ENCODE measurements around the gene PRTFDC1.

PRTFDC1 gene

DNA sequence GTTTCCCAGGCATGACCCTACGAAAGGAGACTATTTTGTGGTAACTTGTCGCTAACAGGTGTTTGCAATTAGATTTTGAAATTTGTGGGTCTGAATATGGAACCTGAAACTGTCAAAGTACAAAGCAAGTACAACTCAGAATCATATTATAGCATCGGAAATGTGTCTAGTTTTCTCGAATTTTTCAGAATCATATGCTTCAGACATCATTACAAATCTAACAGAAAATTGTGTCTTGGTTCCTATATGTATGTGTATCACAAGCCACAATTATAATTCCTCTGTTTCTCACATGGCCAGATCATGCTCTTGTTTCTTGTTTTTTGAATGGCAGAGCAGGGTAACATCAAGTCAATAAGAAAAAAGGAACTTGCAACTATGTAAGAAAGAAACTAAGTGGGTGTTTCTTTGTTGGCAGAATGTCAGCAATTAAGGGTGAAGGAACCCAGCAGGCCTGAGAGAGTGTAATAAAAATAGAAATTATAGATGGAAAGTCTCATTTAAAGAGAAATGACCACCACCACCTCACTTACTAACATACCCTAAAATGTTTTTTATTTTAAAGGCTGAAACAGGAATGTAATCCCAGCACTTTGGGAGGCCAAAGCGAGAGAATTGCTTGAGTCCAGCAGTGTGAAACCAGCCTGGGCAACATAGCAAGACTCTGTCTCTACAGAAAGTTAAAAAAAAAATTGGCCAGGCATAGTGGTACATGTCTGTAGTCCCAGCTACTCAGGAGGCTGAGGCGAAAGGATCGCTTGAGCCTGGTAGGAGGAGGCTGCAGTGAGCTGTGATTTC is 51.3 kb downstream of the PRTFDC1 start:
- peak; percentile 60 for DNase-seq (ENCODE audit: low spot score)
- TF ChIP-seq, protein P1, sequence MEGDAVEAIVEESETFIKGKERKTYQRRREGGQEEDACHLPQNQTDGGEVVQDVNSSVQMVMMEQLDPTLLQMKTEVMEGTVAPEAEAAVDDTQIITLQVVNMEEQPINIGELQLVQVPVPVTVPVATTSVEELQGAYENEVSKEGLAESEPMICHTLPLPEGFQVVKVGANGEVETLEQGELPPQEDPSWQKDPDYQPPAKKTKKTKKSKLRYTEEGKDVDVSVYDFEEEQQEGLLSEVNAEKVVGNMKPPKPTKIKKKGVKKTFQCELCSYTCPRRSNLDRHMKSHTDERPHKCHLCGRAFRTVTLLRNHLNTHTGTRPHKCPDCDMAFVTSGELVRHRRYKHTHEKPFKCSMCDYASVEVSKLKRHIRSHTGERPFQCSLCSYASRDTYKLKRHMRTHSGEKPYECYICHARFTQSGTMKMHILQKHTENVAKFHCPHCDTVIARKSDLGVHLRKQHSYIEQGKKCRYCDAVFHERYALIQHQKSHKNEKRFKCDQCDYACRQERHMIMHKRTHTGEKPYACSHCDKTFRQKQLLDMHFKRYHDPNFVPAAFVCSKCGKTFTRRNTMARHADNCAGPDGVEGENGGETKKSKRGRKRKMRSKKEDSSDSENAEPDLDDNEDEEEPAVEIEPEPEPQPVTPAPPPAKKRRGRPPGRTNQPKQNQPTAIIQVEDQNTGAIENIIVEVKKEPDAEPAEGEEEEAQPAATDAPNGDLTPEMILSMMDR (IDR thresholded peaks at IDR 0.05; ENCODE audit: borderline replicate concordance, control extremely low read depth, extremely low read depth, insufficient read depth, missing control alignments): no peak
- in situ Hi-C loops (cut with MboI; ENCODE audit: low sequenced_read_pairs, unreplicated experiment): no loop called here

GRCh38 chr10:24899571-24899970 is 52.8 kb downstream of the PRTFDC1 start:
- in situ Hi-C loops (cut with MboI; ENCODE audit: low sequenced_read_pairs, unreplicated experiment): no loop called here
- DNase-seq (ENCODE audit: low spot score): no peak
- TF ChIP-seq, protein P1 (IDR thresholded peaks at IDR 0.05; ENCODE audit: borderline replicate concordance, control extremely low read depth, extremely low read depth, insufficient read depth, missing control alignments): no peak

GRCh38 chr10:24898501-24898900 is 53.9 kb downstream of the PRTFDC1 start:
- no peak for DNase-seq (ENCODE audit: low spot score)
- in situ Hi-C loops (cut with MboI; ENCODE audit: low sequenced_read_pairs, unreplicated experiment): no loop called here
- TF ChIP-seq, protein P1 (IDR thresholded peaks at IDR 0.05; ENCODE audit: borderline replicate concordance, control extremely low read depth, extremely low read depth, insufficient read depth, missing control alignments): no peak

GRCh38 chr10:24897326-24897926 is 55.0 kb downstream of the PRTFDC1 start:
- TF ChIP-seq, protein P1 (IDR thresholded peaks at IDR 0.05; ENCODE audit: borderline replicate concordance, control extremely low read depth, extremely low read depth, insufficient read depth, missing control alignments): no peak
- DNase-seq (ENCODE audit: low spot score): no peak
- in situ Hi-C loops (cut with MboI; ENCODE audit: low sequenced_read_pairs, unreplicated experiment): no loop called here

DNA sequence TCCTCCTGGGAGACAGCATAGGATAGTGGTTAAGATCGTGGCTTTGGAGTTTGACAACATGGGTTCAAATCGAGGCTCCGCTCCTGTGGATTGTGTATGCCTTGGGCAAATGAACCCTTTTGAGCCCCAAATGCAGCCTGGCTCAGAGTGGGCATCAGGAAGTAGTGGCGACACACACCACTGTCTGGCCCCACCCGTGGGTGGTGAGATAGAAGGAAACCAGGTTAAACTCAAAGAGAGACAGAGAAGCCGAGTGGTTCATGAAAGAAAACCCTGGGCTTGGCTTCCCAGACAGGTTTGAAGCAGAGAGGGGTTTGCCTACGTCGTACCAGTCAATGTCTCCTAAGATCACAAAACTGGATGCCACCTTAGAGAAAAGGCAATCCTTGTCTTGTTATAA is 57.7 kb downstream of the PRTFDC1 start:
- TF ChIP-seq, protein P1 (IDR thresholded peaks at IDR 0.05; ENCODE audit: borderline replicate concordance, control extremely low read depth, extremely low read depth, insufficient read depth, missing control alignments): no peak
- no peak for DNase-seq (ENCODE audit: low spot score)
- in situ Hi-C loops (cut with MboI; ENCODE audit: low sequenced_read_pairs, unreplicated experiment): no loop called here

GRCh38 chr10:24894309-24894708 is 58.1 kb downstream of the PRTFDC1 start:
- no peak for DNase-seq (ENCODE audit: low spot score)
- TF ChIP-seq, protein P1 (IDR thresholded peaks at IDR 0.05; ENCODE audit: borderline replicate concordance, control extremely low read depth, extremely low read depth, insufficient read depth, missing control alignments): no peak
- in situ Hi-C loops (cut with MboI; ENCODE audit: low sequenced_read_pairs, unreplicated experiment): no loop called here
